CD14-positive monocyte (primary cell): ENCODE data around the gene TTC31. TPM values are rescaled to one million over a fixed set of nuclear protein-coding genes. Genes with fewer than 3 reads are reported as not detected.
"Not testable (repeated sequence)": the region's sequence is repeated elsewhere in the genome, so short reads cannot be mapped to it uniquely, and the experiment has no call there.

Source experiments
- DNase-seq, 3 donors: peaks; one replicate each; pipeline ENCODE4 v3.0.0-alpha.2; 2011 to 2022
- H2AFZ ChIP-seq: 2 replicates; pipeline ENCODE4 v1.6.0; 2012; ENCODE audit warnings: mild to moderate bottlenecking, low read depth, low read length, inconsistent platforms; ENCODE audit not compliant: insufficient read depth, poor library complexity, severe bottlenecking
- H3K27ac ChIP-seq, 2 donors: 1 replicate in 1 of 2; 2 replicates in 1 of 2; pipeline ENCODE4 v1.5.1; 2012 to 2013; ENCODE audit warnings: low read length in 2 of 2, control low read depth in 1 of 2, inconsistent platforms in 1 of 2, low read depth in 1 of 2, mild to moderate bottlenecking in 1 of 2
- H3K27me3 ChIP-seq, 2 donors: one replicate each; pipeline versions ENCODE4 v1.6.0 to v1.6.1; 2011 to 2013; ENCODE audit warnings: low read length in 2 of 2; ENCODE audit not compliant: control insufficient read depth in 2 of 2, insufficient read depth in 2 of 2
- H3K36me3 ChIP-seq, 2 donors: replicated peaks in 1 of 2; 1 replicate in 1 of 2; 2 replicates in 1 of 2; pipeline versions ENCODE4 v1.5.1 to v1.6.1; 2012 to 2013; ENCODE audit warnings: low read length in 2 of 2, control low read depth in 1 of 2, inconsistent platforms in 1 of 2, mild to moderate bottlenecking in 1 of 2; ENCODE audit not compliant: insufficient read depth in 2 of 2, control insufficient read depth in 1 of 2
- H3K4me1 ChIP-seq, 2 donors: 1 replicate in 1 of 2; 2 replicates in 1 of 2; pipeline versions ENCODE4 v1.5.1 to v1.6.1; 2012 to 2013; ENCODE audit warnings: low read length in 2 of 2, control low read depth in 1 of 2, inconsistent platforms in 1 of 2, mild to moderate bottlenecking in 1 of 2, moderate library complexity in 1 of 2; ENCODE audit not compliant: insufficient read depth in 2 of 2, control insufficient read depth in 1 of 2
- H3K4me2 ChIP-seq: replicated peaks from 2 replicates; pipeline ENCODE3; 2012; ENCODE audit warnings: low read length, moderate library complexity, mild to moderate bottlenecking; ENCODE audit not compliant: poor library complexity, severe bottlenecking; ENCODE audit errors: extremely low read depth
- H3K4me3 ChIP-seq, 3 experiments: fragments of 200-600 bp in 1 of 3; sonication (generic) in 1 of 3; replicated peaks in 1 of 3; 1 replicate in 2 of 3; 2 replicates in 1 of 3; pipeline ENCODE4 v1.5.1; 2011 to 2013; ENCODE audit warnings: low read length in 3 of 3, mild to moderate bottlenecking in 3 of 3, control low read depth in 2 of 3, low read depth in 2 of 3, inconsistent platforms in 1 of 3, moderate library complexity in 1 of 3
- H3K79me2 ChIP-seq: 2 replicates; pipeline ENCODE4 v1.6.0; 2012; ENCODE audit warnings: mild to moderate bottlenecking, control low read depth, inconsistent platforms, low read length, moderate library complexity; ENCODE audit not compliant: insufficient read depth
- H3K9ac ChIP-seq: 2 replicates; pipeline ENCODE4 v1.6.0; 2017; ENCODE audit warnings: low read length, mild to moderate bottlenecking; ENCODE audit not compliant: insufficient read depth, poor library complexity, severe bottlenecking
- H3K9me3 ChIP-seq, 2 donors: replicated peaks in 1 of 2; 1 replicate in 1 of 2; 2 replicates in 1 of 2; pipeline versions ENCODE4 v1.5.1 to v1.6.1; 2012 to 2013; ENCODE audit warnings: low read length in 2 of 2, control low read depth in 1 of 2; ENCODE audit not compliant: control insufficient read depth in 1 of 2, insufficient read depth in 1 of 2
- H4K20me1 ChIP-seq: 2 replicates; pipeline ENCODE4 v1.6.0; 2012; ENCODE audit warnings: mild to moderate bottlenecking, low read length, control low read depth, moderate library complexity; ENCODE audit not compliant: insufficient read depth
- H3K27ac Mint-ChIP-seq, 7 donors: one replicate each; pipeline ENCODE4 v1.8.0; 2020; ENCODE audit warnings: mild to moderate bottlenecking in 7 of 7, mixed read lengths in 7 of 7, moderate library complexity in 6 of 7, inconsistent platforms in 2 of 7
- H3K27me3 Mint-ChIP-seq, 3 donors: one replicate each; pipeline ENCODE4 v1.8.0; 2021 to 2022; ENCODE audit warnings: low read depth in 3 of 3, mild to moderate bottlenecking in 3 of 3, mixed read lengths in 3 of 3, moderate library complexity in 3 of 3, inconsistent platforms in 1 of 3
- H3K36me3 Mint-ChIP-seq, 2 donors: one replicate each; pipeline ENCODE4 v1.8.0; 2020; ENCODE audit warnings: mixed read lengths in 2 of 2, inconsistent platforms in 1 of 2, mild to moderate bottlenecking in 1 of 2
- H3K4me1 Mint-ChIP-seq: one replicate; pipeline ENCODE4 v1.8.0; 2020; ENCODE audit warnings: mild to moderate bottlenecking, mixed read lengths
- H3K4me3 Mint-ChIP-seq, 2 donors: one replicate each; pipeline ENCODE4 v1.8.0; 2020; ENCODE audit warnings: mild to moderate bottlenecking in 2 of 2, mixed read lengths in 2 of 2, moderate library complexity in 1 of 2
- H3K9me3 Mint-ChIP-seq, 7 donors: one replicate each; pipeline ENCODE4 v1.8.0; 2020 to 2022; ENCODE audit warnings: mixed read lengths in 7 of 7, mild to moderate bottlenecking in 6 of 7, moderate library complexity in 6 of 7, inconsistent platforms in 2 of 7
- WGBS: methylation state at CpG from one replicate; pipeline ENCODE4 v1.1.5; 2013; ENCODE audit warnings: missing lambda C conversion rate; ENCODE audit not compliant: insufficient coverage; 5-methylcytosine and 5-hydroxymethylcytosine counted together
- intact Hi-C, 2 donors: fragments of 100-400 bp; cut with micrococcal nuclease; formaldehyde crosslinking; loops; one replicate each; pipeline versions ENCODE4 v1.15.0 to v1.15.1; 2023
- polyA plus RNA-seq, 3 donors: library from polyadenylated mRNA; depleted of rRNA in 1 of 3; unstranded in 2 of 3; stranded (reverse) in 1 of 3; fragments of 300-500 nt in 2 of 3; fragments of >200 nt in 1 of 3; fragmentation: Illumina TruSeq in 2 of 3; gene quantifications; 1 replicate in 2 of 3; 2 replicates in 1 of 3; pipeline ENCODE4 v1.2.3, GENCODE V29; 2012 to 2021
- TF ChIP-seq, protein P1 (sequence below): fragments of 200-600 bp; IDR thresholded peaks from one replicate; pipeline ENCODE4 v1.8.0; 2022; ENCODE audit warnings: antibody characterized with exemption, mild to moderate bottlenecking

Gene TTC31
- polyA plus RNA-seq, 3 donors = 19.6 to 46.5 (median 21.3) TPM

DNA sequence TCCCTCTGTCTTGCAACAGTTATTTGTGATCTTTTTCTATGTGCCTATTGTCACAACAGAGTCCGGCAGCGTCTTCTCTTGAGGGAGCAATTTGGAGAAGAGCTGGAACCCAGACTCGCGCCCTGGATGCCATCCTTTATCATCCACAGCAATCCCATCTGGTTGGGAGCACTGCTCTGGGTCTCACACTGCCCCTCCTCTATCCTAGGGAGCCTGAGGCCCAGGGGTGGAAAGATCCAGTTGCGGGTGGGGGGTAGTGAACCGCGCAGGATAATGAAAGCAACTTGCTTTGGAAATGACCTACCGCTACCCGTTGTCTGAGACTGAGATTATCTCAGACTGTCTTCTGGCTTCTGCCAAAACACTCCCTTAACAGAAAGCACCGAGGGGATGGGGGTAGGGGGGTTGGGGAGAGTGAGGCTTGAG, 23.9 kb upstream of the TTC31 start:
- Histone ChIP-seq H2AFZ (peak overlapping the region; percentile 83), H3K36me3 (peaks cover 19 to 24% of the 10 kb centered on the region in 2 donors), H3K4me1 (peaks cover 35 to 42% of the 10 kb centered on the region in 2 donors), H4K20me1 (no peaks in the 10 kb centered on the region), H3K27ac (peak overlapping the region; percentile 81), H3K9me3 (no peaks in the 10 kb centered on the region), H3K4me2 (peak overlapping the region; percentile 100), H3K9ac (peak overlapping the region; percentile 67), H3K27me3 (no peaks in the 10 kb centered on the region), H3K79me2 (peaks cover 21% of the 10 kb centered on the region), H3K4me3 (peak overlapping the region; percentile 74 to 90 (median 80))
- H3K27ac Mint-ChIP-seq = peak overlapping the region; percentile 66 to 96 (median 93)
- H3K36me3 Mint-ChIP-seq = peaks cover 25 to 34% of the 10 kb centered on the region in 2 donors
- H3K27me3 Mint-ChIP-seq = peaks cover 0 to 2% (median 0%) of the 10 kb centered on the region in 3 donors
- H3K4me1 Mint-ChIP-seq = peaks cover 49% of the 10 kb centered on the region
- peaks cover 0 to 3% (median 0%) of the 10 kb centered on the region in 7 donors for H3K9me3 Mint-ChIP-seq
- TF ChIP-seq, protein P1, sequence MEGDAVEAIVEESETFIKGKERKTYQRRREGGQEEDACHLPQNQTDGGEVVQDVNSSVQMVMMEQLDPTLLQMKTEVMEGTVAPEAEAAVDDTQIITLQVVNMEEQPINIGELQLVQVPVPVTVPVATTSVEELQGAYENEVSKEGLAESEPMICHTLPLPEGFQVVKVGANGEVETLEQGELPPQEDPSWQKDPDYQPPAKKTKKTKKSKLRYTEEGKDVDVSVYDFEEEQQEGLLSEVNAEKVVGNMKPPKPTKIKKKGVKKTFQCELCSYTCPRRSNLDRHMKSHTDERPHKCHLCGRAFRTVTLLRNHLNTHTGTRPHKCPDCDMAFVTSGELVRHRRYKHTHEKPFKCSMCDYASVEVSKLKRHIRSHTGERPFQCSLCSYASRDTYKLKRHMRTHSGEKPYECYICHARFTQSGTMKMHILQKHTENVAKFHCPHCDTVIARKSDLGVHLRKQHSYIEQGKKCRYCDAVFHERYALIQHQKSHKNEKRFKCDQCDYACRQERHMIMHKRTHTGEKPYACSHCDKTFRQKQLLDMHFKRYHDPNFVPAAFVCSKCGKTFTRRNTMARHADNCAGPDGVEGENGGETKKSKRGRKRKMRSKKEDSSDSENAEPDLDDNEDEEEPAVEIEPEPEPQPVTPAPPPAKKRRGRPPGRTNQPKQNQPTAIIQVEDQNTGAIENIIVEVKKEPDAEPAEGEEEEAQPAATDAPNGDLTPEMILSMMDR = no peak
- H3K4me3 Mint-ChIP-seq = peak overlapping the region; percentile 92 to 94
- WGBS = no CpG with 5 or more reads among the region's 10 CpGs
- DNase-seq = no peak
- intact Hi-C loops = loop anchor here (5.0 kb wide), 1 partner anchor 68 kb away; the partner anchor contains the start of genes AUP1 (in 2 of the 2), DQX1 (in 2 of the 2) and HTRA2 (in 2 of the 2)

DNA sequence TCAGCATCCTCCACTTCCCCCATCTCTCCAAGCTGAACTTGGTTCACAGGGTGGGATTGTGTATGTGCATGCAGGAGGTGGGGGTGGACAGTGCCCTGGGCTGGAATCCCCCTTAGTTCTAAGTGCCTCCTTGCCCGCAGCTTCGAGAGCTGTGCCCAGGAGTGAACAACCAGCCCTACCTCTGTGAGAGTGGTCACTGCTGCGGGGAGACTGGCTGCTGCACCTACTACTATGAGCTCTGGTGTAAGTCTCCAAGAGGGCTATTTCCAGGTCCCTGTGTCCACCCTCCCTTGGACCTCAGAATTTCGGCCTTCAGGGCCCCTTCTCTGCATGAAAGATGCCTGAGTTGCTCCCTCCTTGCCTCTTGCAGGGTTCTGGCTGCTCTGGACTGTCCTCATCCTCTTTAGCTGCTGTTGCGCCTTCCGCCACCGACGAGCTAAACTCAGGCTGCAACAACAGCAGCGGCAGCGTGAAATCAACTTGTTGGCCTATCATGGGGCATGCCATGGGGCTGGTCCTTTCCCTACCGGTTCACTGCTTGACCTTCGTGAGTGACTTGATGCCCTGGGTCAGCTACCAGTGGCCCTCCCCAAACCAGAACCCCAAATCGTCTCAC, 23.3 kb upstream of the TTC31 start:
- Mint-ChIP-seq H3K4me3 (peak overlapping the region; percentile 28 to 94), H3K36me3 (peaks cover 25 to 34% of the 10 kb centered on the region in 2 donors), H3K4me1 (peaks cover 52% of the 10 kb centered on the region), H3K27ac (peak overlapping the region in 3 of 7 donors; percentile 66 to 76 (median 76))
- not testable (repeated sequence) for H3K9me3 ChIP-seq, H4K20me1 ChIP-seq, H3K27me3 ChIP-seq, H3K9ac ChIP-seq, DNase-seq, H3K27ac ChIP-seq, H3K9me3 Mint-ChIP-seq, H2AFZ ChIP-seq, H3K4me2 ChIP-seq, H3K27me3 Mint-ChIP-seq
- peaks cover 19 to 24% of the 10 kb centered on the region in 2 donors for H3K36me3 ChIP-seq
- 90% methylated on average over 13 of the region's 13 CpGs for WGBS
- H3K79me2 ChIP-seq = peaks cover 28% of the 10 kb centered on the region
- intact Hi-C loops = loop anchor here (5.0 kb wide), 1 partner anchor 68 kb away; the partner anchor contains the start of genes AUP1 (in 2 of the 2), DQX1 (in 2 of the 2) and HTRA2 (in 2 of the 2)
- H3K4me3 ChIP-seq = peak overlapping the region in 1 of 3 experiments; percentile 90
- peaks cover 37 to 45% of the 10 kb centered on the region in 2 donors for H3K4me1 ChIP-seq

DNA sequence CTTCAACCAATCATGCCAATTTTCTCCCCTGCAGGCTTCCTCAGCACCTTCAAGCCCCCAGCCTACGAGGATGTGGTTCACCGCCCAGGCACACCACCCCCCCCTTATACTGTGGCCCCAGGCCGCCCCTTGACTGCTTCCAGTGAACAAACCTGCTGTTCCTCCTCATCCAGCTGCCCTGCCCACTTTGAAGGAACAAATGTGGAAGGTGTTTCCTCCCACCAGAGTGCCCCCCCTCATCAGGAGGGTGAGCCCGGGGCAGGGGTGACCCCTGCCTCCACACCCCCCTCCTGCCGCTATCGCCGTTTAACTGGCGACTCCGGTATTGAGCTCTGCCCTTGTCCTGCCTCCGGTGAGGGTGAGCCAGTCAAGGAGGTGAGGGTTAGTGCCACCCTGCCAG, 22.7 kb upstream of the TTC31 start:
- H3K9ac ChIP-seq, H2AFZ ChIP-seq, H3K4me2 ChIP-seq, DNase-seq, intact Hi-C loops, H3K27me3 Mint-ChIP-seq, H3K4me3 ChIP-seq, H3K9me3 Mint-ChIP-seq, H3K27me3 ChIP-seq, H4K20me1 ChIP-seq, H3K4me3 Mint-ChIP-seq, H3K27ac ChIP-seq, H3K9me3 ChIP-seq: not testable (repeated sequence)
- Histone ChIP-seq H3K36me3 (peaks cover 19 to 24% of the 10 kb centered on the region in 2 donors), H3K4me1 (peaks cover 37 to 45% of the 10 kb centered on the region in 2 donors), H3K79me2 (peaks cover 32% of the 10 kb centered on the region)
- Mint-ChIP-seq H3K4me1 (peaks cover 50% of the 10 kb centered on the region), H3K36me3 (peaks cover 25 to 34% of the 10 kb centered on the region in 2 donors), H3K27ac (peak overlapping the region in 2 of 7 donors; percentile 6 to 76)
- 80% methylated on average over 2 of the region's 10 CpGs for WGBS
